ENCODE results near the gene GLB1L.

DNA sequence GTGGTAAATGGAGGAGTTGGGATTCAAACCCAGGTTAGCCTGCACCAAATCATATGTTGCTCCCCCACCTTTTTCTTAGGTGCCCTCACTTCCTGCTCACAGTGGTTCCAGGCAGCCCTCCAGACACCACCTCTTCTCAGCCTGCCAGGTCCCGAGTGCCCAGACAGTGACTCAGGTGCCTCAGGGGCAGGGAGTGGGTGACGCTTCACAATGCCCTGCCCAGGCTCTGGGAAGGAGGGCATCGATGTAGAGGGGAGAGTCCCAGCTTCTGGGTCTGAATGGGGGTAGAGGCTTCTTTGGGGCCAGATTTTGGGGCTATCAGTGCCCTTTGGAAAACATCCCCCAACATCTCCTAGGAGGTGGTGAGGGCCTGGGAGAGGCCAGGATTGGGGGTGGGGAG is 28.7 kb upstream of the GLB1L start:
- TF ChIP-seq EZH2phosphoT487 (IDR thresholded peaks at IDR 0.05) (no peak), EZH2 (IDR thresholded peaks at IDR 0.05) (no peak)
- TF ChIP-seq, protein P1, sequence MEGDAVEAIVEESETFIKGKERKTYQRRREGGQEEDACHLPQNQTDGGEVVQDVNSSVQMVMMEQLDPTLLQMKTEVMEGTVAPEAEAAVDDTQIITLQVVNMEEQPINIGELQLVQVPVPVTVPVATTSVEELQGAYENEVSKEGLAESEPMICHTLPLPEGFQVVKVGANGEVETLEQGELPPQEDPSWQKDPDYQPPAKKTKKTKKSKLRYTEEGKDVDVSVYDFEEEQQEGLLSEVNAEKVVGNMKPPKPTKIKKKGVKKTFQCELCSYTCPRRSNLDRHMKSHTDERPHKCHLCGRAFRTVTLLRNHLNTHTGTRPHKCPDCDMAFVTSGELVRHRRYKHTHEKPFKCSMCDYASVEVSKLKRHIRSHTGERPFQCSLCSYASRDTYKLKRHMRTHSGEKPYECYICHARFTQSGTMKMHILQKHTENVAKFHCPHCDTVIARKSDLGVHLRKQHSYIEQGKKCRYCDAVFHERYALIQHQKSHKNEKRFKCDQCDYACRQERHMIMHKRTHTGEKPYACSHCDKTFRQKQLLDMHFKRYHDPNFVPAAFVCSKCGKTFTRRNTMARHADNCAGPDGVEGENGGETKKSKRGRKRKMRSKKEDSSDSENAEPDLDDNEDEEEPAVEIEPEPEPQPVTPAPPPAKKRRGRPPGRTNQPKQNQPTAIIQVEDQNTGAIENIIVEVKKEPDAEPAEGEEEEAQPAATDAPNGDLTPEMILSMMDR (IDR thresholded peaks at IDR 0.05), result no peak
